ENCODE results near the gene SLCO2A1.

DNA sequence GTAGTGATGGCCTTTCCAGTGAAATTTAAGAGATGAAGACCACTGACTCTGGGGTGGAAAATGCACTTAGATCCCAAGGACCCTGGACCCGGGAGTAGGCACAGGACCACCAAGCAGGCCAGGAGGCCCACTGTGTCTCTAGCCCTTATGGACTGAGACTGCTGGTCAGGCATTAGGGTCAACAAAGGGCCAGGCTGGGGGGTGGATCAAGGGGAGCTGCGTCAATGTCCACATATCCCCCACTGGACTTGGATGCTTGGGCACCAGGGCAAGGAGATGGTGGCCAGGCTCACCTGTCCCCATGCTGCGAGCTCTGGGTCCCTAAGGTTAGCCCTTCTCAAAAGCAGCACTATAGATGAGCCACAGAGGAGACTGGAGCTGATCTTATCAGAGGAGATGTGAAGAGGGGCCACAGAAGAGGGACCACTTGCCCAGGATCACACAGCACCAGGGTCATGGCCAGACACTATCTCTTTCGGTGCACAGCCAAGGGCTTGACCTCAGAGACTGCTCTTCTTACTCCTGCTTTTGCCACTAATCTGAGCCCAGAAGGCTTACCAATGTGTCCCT is 148.8 kb downstream of the SLCO2A1 start:
- TF ChIP-seq EZH2 (IDR thresholded peaks at IDR 0.05; ENCODE audit: insufficient read depth, poor library complexity, severe bottlenecking): no peak
- TF ChIP-seq EZH2phosphoT487 (IDR thresholded peaks at IDR 0.05; ENCODE audit: insufficient read depth, low read depth): no peak

Data from GM23248 (cell line).